Left lobe of liver (tissue), 2 donors: Measurements from ENCODE around the gene SSPN. TPM values are rescaled to one million over a fixed set of nuclear protein-coding genes. Genes with fewer than 3 reads are reported as not detected.

Experiments used
- ATAC-seq: fragments of 200-7000 bp; cut with Tn5 transposase; one replicate; pipeline ENCODE4 v1.9.1; 2020; ENCODE audit warnings: mild to moderate bottlenecking, moderate library complexity
- DNase-seq: peaks from one replicate; pipeline ENCODE4 v3.0.0-alpha.2; 2020; ENCODE audit warnings: low spot score
- total RNA-seq: library from RNA; stranded (reverse); gene quantifications from one replicate; pipeline ENCODE4 v1.2.1, GENCODE V29; 2021
- donor health status: DM: no; HTN: no; CAD: no; lungs with moderate emphysema.
- donor health status: DM: no; HTN: yes; CAD: no.

Gene SSPN
- total RNA-seq, 1 donor from 2014 or later: 0.58 TPM

GRCh38 chr12:26255893-26256645 is 60.7 kb downstream of the SSPN start:
- DNase-seq (no peak), ATAC-seq (no peak)

- ATAC-seq (no peak), DNase-seq (no peak)
These were observed 69.0 kb downstream of the SSPN start for GRCh38 chr12:26264215-26264838.

- DNase-seq (no peak), ATAC-seq (no peak)
These were observed 70.2 kb downstream of the SSPN start for GRCh38 chr12:26265606-26266005.

GRCh38 chr12:26266881-26267280 is 71.5 kb downstream of the SSPN start:
- ATAC-seq: no peak

GRCh38 chr12:26268841-26269561 is 73.6 kb downstream of the SSPN start:
- ATAC-seq (peak; percentile 52), DNase-seq (no peak)

More at GRCh38 chr12:26266881-26267280, 71.5 kb downstream of the SSPN start:
- no peak for DNase-seq

- DNase-seq: no peak
These were observed 74.3 kb downstream of the SSPN start for GRCh38 chr12:26269562-26270284.

GRCh38 chr12:26271024-26271423 is 75.7 kb downstream of the SSPN start:
- DNase-seq (no peak), ATAC-seq (no peak)

More at GRCh38 chr12:26269562-26270284, 74.3 kb downstream of the SSPN start:
- ATAC-seq: no peak

- DNase-seq (no peak), ATAC-seq (no peak)
These were observed 76.6 kb downstream of the SSPN start for GRCh38 chr12:26271889-26272492.

GRCh38 chr12:26272851-26273250 is 77.5 kb downstream of the SSPN start:
- ATAC-seq (no peak), DNase-seq (no peak)

- DNase-seq (no peak), ATAC-seq (no peak)
These were observed 78.4 kb downstream of the SSPN start for GRCh38 chr12:26273811-26274210.

- peak; percentile 85 for ATAC-seq
- DNase-seq: no peak
These were observed 79.3 kb downstream of the SSPN start for GRCh38 chr12:26274441-26275312.

GRCh38 chr12:26275313-26276131 is 80.1 kb downstream of the SSPN start:
- ATAC-seq (no peak), DNase-seq (no peak)

- DNase-seq (no peak), ATAC-seq (no peak)
These were observed 81.3 kb downstream of the SSPN start for GRCh38 chr12:26276709-26277108.

GRCh38 chr12:26277506-26278246 is 82.3 kb downstream of the SSPN start:
- ATAC-seq (no peak), DNase-seq (no peak)

- DNase-seq (no peak), ATAC-seq (no peak)
These were observed 82.9 kb downstream of the SSPN start for GRCh38 chr12:26278266-26278665.

- DNase-seq (no peak), ATAC-seq (no peak)
These were observed 83.3 kb downstream of the SSPN start for GRCh38 chr12:26278666-26279065.

GRCh38 chr12:26279091-26279490 is 83.7 kb downstream of the SSPN start:
- no peak for ATAC-seq
- no peak for DNase-seq

GRCh38 chr12:26279908-26280307 is 84.5 kb downstream of the SSPN start:
- no peak for ATAC-seq

More at GRCh38 chr12:26279908-26280307, 84.5 kb downstream of the SSPN start:
- DNase-seq: no peak
